ENCODE data around the gene ZNF688.

DNA sequence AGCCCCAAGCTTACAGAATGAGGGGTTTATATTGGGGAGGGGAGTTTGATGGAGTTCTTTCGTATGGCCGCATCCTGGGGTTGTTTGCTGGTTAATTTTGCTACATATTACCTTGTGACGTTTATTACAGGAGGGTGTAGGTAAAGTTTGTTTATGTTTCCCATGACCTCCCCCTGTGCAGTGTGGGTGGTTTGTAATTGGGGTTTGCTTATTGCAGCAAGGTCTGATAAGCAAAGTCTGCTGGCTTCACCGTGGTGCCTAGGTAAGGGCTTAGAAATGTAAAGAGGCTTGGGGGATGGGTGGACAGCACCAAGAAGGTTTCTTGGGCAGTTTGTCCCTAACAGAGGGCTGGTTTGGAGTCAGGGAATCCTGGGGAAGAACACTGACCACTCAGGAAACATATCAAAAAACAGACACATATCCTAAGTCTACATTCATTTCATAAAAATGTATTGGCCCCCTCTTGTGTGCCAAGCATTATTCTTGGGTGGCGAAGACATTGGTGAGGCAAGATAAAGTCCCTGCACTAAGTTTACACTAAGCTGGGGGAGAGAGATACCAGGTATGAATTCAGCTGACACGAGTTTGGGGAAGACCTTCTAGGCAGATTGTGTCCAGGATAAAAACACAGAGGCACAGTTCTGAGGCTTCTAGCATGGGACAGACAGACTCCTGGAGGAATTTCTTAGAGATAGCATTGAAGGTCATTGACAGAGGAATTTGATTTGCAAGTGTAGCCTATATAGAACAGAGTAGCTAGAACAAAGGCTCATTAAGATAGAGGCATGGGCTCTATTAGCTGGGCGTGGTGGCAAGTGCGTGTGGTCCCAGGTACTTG is 22.9 kb downstream of the ZNF688 start:
- TF ChIP-seq, protein P1, sequence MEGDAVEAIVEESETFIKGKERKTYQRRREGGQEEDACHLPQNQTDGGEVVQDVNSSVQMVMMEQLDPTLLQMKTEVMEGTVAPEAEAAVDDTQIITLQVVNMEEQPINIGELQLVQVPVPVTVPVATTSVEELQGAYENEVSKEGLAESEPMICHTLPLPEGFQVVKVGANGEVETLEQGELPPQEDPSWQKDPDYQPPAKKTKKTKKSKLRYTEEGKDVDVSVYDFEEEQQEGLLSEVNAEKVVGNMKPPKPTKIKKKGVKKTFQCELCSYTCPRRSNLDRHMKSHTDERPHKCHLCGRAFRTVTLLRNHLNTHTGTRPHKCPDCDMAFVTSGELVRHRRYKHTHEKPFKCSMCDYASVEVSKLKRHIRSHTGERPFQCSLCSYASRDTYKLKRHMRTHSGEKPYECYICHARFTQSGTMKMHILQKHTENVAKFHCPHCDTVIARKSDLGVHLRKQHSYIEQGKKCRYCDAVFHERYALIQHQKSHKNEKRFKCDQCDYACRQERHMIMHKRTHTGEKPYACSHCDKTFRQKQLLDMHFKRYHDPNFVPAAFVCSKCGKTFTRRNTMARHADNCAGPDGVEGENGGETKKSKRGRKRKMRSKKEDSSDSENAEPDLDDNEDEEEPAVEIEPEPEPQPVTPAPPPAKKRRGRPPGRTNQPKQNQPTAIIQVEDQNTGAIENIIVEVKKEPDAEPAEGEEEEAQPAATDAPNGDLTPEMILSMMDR (IDR thresholded peaks at IDR 0.05) = no peak
- TF ChIP-seq POLR2A (IDR thresholded peaks at IDR 0.05) = no peak
